ENCODE data around the gene DMPK.

The DMPK gene

GRCh38 chr19:45782162-45782691, at the start of gene DMPK:
Gene DMPK, minus strand, starts transcription at chr19:45782490. Its CDS starts 138 bp downstream, at chr19:45782352.
- DNase-seq = no peak

- no peak for DNase-seq
These were observed 46.7 kb upstream of the DMPK start for GRCh38 chr19:45828945-45829344.

GRCh38 chr19:45828523-45828922, 46.2 kb upstream of the DMPK start:
- DNase-seq = no peak

- no peak for DNase-seq
These were observed 45.3 kb upstream of the DMPK start for GRCh38 chr19:45827459-45828093.

GRCh38 chr19:45826934-45827333, 44.6 kb upstream of the DMPK start:
- DNase-seq = no peak

GRCh38 chr19:45825917-45826893, 43.9 kb upstream of the DMPK start:
- DNase-seq = no peak

GRCh38 chr19:45825263-45825605, 42.9 kb upstream of the DMPK start:
- DNase-seq = no peak

GRCh38 chr19:45824531-45825262, 42.4 kb upstream of the DMPK start:
- DNase-seq = no peak

GRCh38 chr19:45824041-45824471, 41.8 kb upstream of the DMPK start:
- DNase-seq = no peak

GRCh38 chr19:45823182-45823581, 40.9 kb upstream of the DMPK start:
- no peak for DNase-seq

GRCh38 chr19:45822716-45823115, 40.4 kb upstream of the DMPK start:
- no peak for DNase-seq

- no peak for DNase-seq
These were observed 39.3 kb upstream of the DMPK start for GRCh38 chr19:45821570-45821969.

GRCh38 chr19:45821103-45821521, 38.8 kb upstream of the DMPK start:
- no peak for DNase-seq

GRCh38 chr19:45820413-45821102, 38.3 kb upstream of the DMPK start:
- DNase-seq = no peak

GRCh38 chr19:45819769-45820168, 37.5 kb upstream of the DMPK start:
- DNase-seq = no peak

- DNase-seq = no peak
These were observed 35.5 kb upstream of the DMPK start for GRCh38 chr19:45817725-45818301.

- DNase-seq = peak; percentile 99
These were observed 34.9 kb upstream of the DMPK start for GRCh38 chr19:45817010-45817724.

GRCh38 chr19:45816236-45817009, 34.1 kb upstream of the DMPK start:
- no peak for DNase-seq

GRCh38 chr19:45815481-45816216, 33.4 kb upstream of the DMPK start:
- DNase-seq = no peak
